ENCODE measurements around the gene UBR3. TPM values are rescaled to one million over a fixed set of nuclear protein-coding genes. Genes with fewer than 3 reads are reported as not detected.

Gene UBR3
- total and polyA plus RNA-seq, 4 donors, result 9.5 to 137 (median 25.7) TPM

- Histone ChIP-seq H3K27me3 (ENCODE audit: control insufficient read depth in 3 of 3, insufficient read depth in 3 of 3, low read length in 2 of 3) (no peaks in the 10 kb centered on the region), H3K9me3 (ENCODE audit: control insufficient read depth in 4 of 4, insufficient read depth in 3 of 4, low read length in 3 of 4) (no peaks in the 10 kb centered on the region), H3K4me1 (ENCODE audit: control insufficient read depth in 5 of 5, insufficient read depth in 5 of 5, low read length in 5 of 5) (no peaks in the 10 kb centered on the region), H3K4me3 (no peak overlapping the region), H3K27ac (ENCODE audit: low read depth in 1 of 2, low read length in 1 of 2) (no peak overlapping the region), H3K36me3 (ENCODE audit: control insufficient read depth in 4 of 4, insufficient read depth in 4 of 4, low read length in 4 of 4) (peaks cover 10 to 32% (median 18%) of the 10 kb centered on the region in 4 donors), H3K9ac (ENCODE audit: insufficient read depth in 1 of 2, low read length in 2 of 2) (no peak overlapping the region)
- TF ChIP-seq, protein P1, sequence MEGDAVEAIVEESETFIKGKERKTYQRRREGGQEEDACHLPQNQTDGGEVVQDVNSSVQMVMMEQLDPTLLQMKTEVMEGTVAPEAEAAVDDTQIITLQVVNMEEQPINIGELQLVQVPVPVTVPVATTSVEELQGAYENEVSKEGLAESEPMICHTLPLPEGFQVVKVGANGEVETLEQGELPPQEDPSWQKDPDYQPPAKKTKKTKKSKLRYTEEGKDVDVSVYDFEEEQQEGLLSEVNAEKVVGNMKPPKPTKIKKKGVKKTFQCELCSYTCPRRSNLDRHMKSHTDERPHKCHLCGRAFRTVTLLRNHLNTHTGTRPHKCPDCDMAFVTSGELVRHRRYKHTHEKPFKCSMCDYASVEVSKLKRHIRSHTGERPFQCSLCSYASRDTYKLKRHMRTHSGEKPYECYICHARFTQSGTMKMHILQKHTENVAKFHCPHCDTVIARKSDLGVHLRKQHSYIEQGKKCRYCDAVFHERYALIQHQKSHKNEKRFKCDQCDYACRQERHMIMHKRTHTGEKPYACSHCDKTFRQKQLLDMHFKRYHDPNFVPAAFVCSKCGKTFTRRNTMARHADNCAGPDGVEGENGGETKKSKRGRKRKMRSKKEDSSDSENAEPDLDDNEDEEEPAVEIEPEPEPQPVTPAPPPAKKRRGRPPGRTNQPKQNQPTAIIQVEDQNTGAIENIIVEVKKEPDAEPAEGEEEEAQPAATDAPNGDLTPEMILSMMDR (IDR thresholded peaks at IDR 0.05; ENCODE audit: control extremely low read depth, extremely low read depth), result no peak
- no peak for ATAC-seq (ENCODE audit: insufficient read depth, low FRiP score)
- WGBS, 2 donors, result 45 to 73% methylated on average over 4 of the region's 4 CpGs
- no peak for DNase-seq
These were observed 134.7 kb downstream of the UBR3 start for GRCh38 chr2:169961911-169962310.

- Histone ChIP-seq H3K4me3 (no peak overlapping the region), H3K27me3 (ENCODE audit: control insufficient read depth in 3 of 3, insufficient read depth in 3 of 3, low read length in 2 of 3) (no peaks in the 10 kb centered on the region), H3K4me1 (ENCODE audit: control insufficient read depth in 5 of 5, insufficient read depth in 5 of 5, low read length in 5 of 5) (no peaks in the 10 kb centered on the region), H3K9ac (ENCODE audit: insufficient read depth in 1 of 2, low read length in 2 of 2) (no peak overlapping the region), H3K27ac (ENCODE audit: low read depth in 1 of 2, low read length in 1 of 2) (no peak overlapping the region), H3K36me3 (ENCODE audit: control insufficient read depth in 4 of 4, insufficient read depth in 4 of 4, low read length in 4 of 4) (peaks cover 9 to 27% (median 12%) of the 10 kb centered on the region in 4 donors), H3K9me3 (ENCODE audit: control insufficient read depth in 4 of 4, insufficient read depth in 3 of 4, low read length in 3 of 4) (no peaks in the 10 kb centered on the region)
- DNase-seq (no peak), ATAC-seq (ENCODE audit: insufficient read depth, low FRiP score) (no peak)
- TF ChIP-seq, protein P1 (IDR thresholded peaks at IDR 0.05; ENCODE audit: control extremely low read depth, extremely low read depth), result no peak
These were observed 136.5 kb downstream of the UBR3 start for GRCh38 chr2:169963786-169964185.

- WGBS, 2 donors, result 80 to 89% methylated on average over 2 of the region's 2 CpGs
- Histone ChIP-seq H3K4me1 (ENCODE audit: control insufficient read depth in 5 of 5, insufficient read depth in 5 of 5, low read length in 5 of 5) (no peaks in the 10 kb centered on the region), H3K36me3 (ENCODE audit: control insufficient read depth in 4 of 4, insufficient read depth in 4 of 4, low read length in 4 of 4) (peaks cover 3 to 23% (median 6%) of the 10 kb centered on the region in 4 donors), H3K27me3 (ENCODE audit: control insufficient read depth in 3 of 3, insufficient read depth in 3 of 3, low read length in 2 of 3) (no peaks in the 10 kb centered on the region), H3K9me3 (ENCODE audit: control insufficient read depth in 4 of 4, insufficient read depth in 3 of 4, low read length in 3 of 4) (no peaks in the 10 kb centered on the region), H3K4me3 (no peak overlapping the region), H3K9ac (ENCODE audit: insufficient read depth in 1 of 2, low read length in 2 of 2) (no peak overlapping the region), H3K27ac (ENCODE audit: low read depth in 1 of 2, low read length in 1 of 2) (no peak overlapping the region)
- TF ChIP-seq, protein P1 (IDR thresholded peaks at IDR 0.05; ENCODE audit: control extremely low read depth, extremely low read depth), result no peak
- no peak for ATAC-seq (ENCODE audit: insufficient read depth, low FRiP score)
- DNase-seq, result no peak
These were observed 137.5 kb downstream of the UBR3 start for GRCh38 chr2:169964740-169965139.

GRCh38 chr2:169965495-169965894 is 138.2 kb downstream of the UBR3 start:
- Histone ChIP-seq H3K9me3 (ENCODE audit: control insufficient read depth in 4 of 4, insufficient read depth in 3 of 4, low read length in 3 of 4) (no peaks in the 10 kb centered on the region), H3K36me3 (ENCODE audit: control insufficient read depth in 4 of 4, insufficient read depth in 4 of 4, low read length in 4 of 4) (peaks cover 3 to 24% (median 5%) of the 10 kb centered on the region in 4 donors), H3K4me3 (no peak overlapping the region), H3K27me3 (ENCODE audit: control insufficient read depth in 3 of 3, insufficient read depth in 3 of 3, low read length in 2 of 3) (no peaks in the 10 kb centered on the region), H3K4me1 (ENCODE audit: control insufficient read depth in 5 of 5, insufficient read depth in 5 of 5, low read length in 5 of 5) (no peaks in the 10 kb centered on the region), H3K27ac (ENCODE audit: low read depth in 1 of 2, low read length in 1 of 2) (no peak overlapping the region), H3K9ac (ENCODE audit: insufficient read depth in 1 of 2, low read length in 2 of 2) (no peak overlapping the region)
- DNase-seq, result no peak
- TF ChIP-seq, protein P1 (IDR thresholded peaks at IDR 0.05; ENCODE audit: control extremely low read depth, extremely low read depth), result no peak
- no peak for ATAC-seq (ENCODE audit: insufficient read depth, low FRiP score)
- 98% methylated on average over 2 of the region's 2 CpGs for WGBS, 2 donors

All from lung (tissue), 12 donors.